Measurements from ENCODE around the gene LYG1. TPM values are rescaled to one million over a fixed set of nuclear protein-coding genes. Genes with fewer than 3 reads are reported as not detected.
A peak's percentile ranks its signal among the peaks of the same experiment; 100 is the strongest.

The LYG1 gene
- total and polyA plus RNA-seq, 9 of the 15 experiments (the other 6 are each of a cell fraction or from before 2014, with no cell fraction given): 0.64 to 2.6 (median 1.2) TPM

DNA sequence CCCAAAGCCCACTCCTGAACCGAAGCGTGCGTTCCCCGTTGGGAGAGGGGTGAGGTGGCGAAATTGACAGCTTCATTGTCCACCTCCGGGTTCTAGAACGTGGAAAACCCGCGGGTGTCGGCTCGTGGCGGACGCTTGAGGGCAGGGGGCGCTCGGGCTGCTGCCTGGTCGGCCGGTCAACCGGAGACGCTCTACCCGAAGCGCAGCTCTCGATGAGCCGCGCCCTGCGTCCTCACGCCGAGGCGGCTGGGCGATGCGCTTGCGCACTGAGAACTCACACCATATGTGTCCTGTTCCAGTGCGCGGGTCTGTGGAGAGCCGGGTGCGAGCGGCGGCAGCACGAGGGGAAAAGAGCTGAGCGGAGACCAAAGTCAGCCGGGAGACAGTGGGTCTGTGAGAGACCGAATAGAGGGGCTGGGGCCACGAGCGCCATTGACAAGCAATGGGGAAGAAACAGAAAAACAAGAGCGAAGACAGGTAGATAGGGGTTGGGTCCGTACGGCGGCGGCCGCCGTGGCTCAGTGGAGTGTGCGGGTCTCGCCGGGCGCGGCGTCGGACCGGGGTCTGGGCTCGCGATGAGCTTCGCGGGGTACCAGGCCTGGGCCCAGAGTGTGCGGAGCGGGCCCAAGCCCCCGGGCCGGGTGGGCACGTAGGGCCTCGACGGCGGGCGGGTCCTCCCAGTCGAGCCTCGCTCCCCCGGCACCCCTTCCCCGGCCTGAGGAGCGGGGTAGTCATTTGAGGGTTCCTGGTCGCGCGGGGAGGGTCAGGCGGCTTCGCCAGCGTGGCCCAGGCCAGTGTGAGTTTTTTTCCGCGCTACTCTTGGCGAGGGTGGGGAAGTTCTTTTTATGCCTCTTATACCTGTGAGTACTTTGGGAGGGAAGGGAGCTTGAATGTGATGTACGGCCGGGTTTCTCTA is 36.4 kb upstream of the LYG1 start, which contains the start of gene EIF5B (continued):
- TF ChIP-seq MYNN (IDR thresholded peaks at IDR 0.05) (no peak), MYNN (CRISPR knock-in tag; IDR thresholded peaks at IDR 0.05) (no peak), PTRF (tag; IDR thresholded peaks at IDR 0.05) (no peak), POLR3G (IDR thresholded peaks at IDR 0.05; ENCODE audit: extremely low read depth, insufficient read length, insufficient replicate concordance) (no peak), ERF (CRISPR knock-in tag; IDR thresholded peaks at IDR 0.05) (no peak), RFX7 (CRISPR knock-in tag; IDR thresholded peaks at IDR 0.05) (no peak), CSDE1 (IDR thresholded peaks at IDR 0.05) (no peak), CHD1 (IDR thresholded peaks at IDR 0.05; ENCODE audit: low read length) (no peak), STAG1 (CRISPR knock-in tag; IDR thresholded peaks at IDR 0.05; ENCODE audit: borderline replicate concordance) (no peak), ZNF146 (CRISPR knock-in tag; IDR thresholded peaks at IDR 0.05; ENCODE audit: unreplicated experiment) (no peak), SMAD2 (IDR thresholded peaks at IDR 0.05; ENCODE audit: low read depth, low read length) (no peak), ZNF143 (CRISPR knock-in tag; IDR thresholded peaks at IDR 0.05) (no peak), POLR2AphosphoS5 (IDR thresholded peaks at IDR 0.05; ENCODE audit: control insufficient read depth, insufficient read depth, low read depth, low read length) (peak; percentile 91), CCAR2 (IDR thresholded peaks at IDR 0.05; ENCODE audit: low read depth, low read length) (no peak), ZNF408 (CRISPR knock-in tag; IDR thresholded peaks at IDR 0.05; ENCODE audit: low read depth) (no peak), KDM4B (IDR thresholded peaks at IDR 0.05; ENCODE audit: borderline replicate concordance in 2 of 2, low read depth in 1 of 2) (no peak)
- TF ChIP-seq, protein P1, sequence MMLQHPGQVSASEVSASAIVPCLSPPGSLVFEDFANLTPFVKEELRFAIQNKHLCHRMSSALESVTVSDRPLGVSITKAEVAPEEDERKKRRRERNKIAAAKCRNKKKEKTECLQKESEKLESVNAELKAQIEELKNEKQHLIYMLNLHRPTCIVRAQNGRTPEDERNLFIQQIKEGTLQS (IDR thresholded peaks at IDR 0.05): no peak
- TF ChIP-seq, protein P1 (CRISPR knock-in tag; conservative IDR thresholded peaks at IDR 0.05): peak; percentile 73; the same call in 1 of the 2 replicates
- TF ChIP-seq, protein P2, sequence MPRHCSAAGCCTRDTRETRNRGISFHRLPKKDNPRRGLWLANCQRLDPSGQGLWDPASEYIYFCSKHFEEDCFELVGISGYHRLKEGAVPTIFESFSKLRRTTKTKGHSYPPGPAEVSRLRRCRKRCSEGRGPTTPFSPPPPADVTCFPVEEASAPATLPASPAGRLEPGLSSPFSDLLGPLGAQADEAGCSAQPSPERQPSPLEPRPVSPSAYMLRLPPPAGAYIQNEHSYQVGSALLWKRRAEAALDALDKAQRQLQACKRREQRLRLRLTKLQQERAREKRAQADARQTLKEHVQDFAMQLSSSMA (CRISPR knock-in tag; IDR thresholded peaks at IDR 0.05): no peak
- TF ChIP-seq, protein P3, sequence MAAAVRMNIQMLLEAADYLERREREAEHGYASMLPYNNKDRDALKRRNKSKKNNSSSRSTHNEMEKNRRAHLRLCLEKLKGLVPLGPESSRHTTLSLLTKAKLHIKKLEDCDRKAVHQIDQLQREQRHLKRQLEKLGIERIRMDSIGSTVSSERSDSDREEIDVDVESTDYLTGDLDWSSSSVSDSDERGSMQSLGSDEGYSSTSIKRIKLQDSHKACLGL (CRISPR knock-in tag; IDR thresholded peaks at IDR 0.05; ENCODE audit: borderline replicate concordance, poor library complexity, severe bottlenecking): no peak
- TF ChIP-seq, protein P4, sequence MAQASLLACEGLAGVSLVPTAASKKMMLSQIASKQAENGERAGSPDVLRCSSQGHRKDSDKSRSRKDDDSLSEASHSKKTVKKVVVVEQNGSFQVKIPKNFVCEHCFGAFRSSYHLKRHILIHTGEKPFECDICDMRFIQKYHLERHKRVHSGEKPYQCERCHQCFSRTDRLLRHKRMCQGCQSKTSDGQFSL (CRISPR knock-in tag; IDR thresholded peaks at IDR 0.05): no peak
- TF ChIP-seq, protein P4 (tag; IDR thresholded peaks at IDR 0.05): no peak
- TF ChIP-seq, protein P5, sequence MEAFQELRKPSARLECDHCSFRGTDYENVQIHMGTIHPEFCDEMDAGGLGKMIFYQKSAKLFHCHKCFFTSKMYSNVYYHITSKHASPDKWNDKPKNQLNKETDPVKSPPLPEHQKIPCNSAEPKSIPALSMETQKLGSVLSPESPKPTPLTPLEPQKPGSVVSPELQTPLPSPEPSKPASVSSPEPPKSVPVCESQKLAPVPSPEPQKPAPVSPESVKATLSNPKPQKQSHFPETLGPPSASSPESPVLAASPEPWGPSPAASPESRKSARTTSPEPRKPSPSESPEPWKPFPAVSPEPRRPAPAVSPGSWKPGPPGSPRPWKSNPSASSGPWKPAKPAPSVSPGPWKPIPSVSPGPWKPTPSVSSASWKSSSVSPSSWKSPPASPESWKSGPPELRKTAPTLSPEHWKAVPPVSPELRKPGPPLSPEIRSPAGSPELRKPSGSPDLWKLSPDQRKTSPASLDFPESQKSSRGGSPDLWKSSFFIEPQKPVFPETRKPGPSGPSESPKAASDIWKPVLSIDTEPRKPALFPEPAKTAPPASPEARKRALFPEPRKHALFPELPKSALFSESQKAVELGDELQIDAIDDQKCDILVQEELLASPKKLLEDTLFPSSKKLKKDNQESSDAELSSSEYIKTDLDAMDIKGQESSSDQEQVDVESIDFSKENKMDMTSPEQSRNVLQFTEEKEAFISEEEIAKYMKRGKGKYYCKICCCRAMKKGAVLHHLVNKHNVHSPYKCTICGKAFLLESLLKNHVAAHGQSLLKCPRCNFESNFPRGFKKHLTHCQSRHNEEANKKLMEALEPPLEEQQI (IDR thresholded peaks at IDR 0.05): no peak
